ENCODE data around the gene LIMD2. TPM values are rescaled to one million over a fixed set of nuclear protein-coding genes. Genes with fewer than 3 reads are reported as not detected.
A peak's percentile ranks its signal among the peaks of the same experiment; 100 is the strongest.

Gene LIMD2
- total RNA-seq, 1 experiment from 2014 or later, result 93.5 TPM

- WGBS (ENCODE audit: extremely low coverage, insufficient read length, low lambda C conversion rate), result no CpG with 5 or more reads among the region's 5 CpGs
- Histone ChIP-seq H3K18ac (ENCODE audit: insufficient read length, low read depth, low read length) (no peak overlapping the region), H3K56ac (ENCODE audit: insufficient read length, low read depth, low read length) (no peak overlapping the region), H3K9me3 (ENCODE audit: control insufficient read depth, low read depth, low read length) (no peaks in the 10 kb centered on the region), H3K14ac (ENCODE audit: insufficient read depth, low read length) (no peak overlapping the region), H2BK5ac (ENCODE audit: insufficient read length, low read length) (no peak overlapping the region), H3K9ac (ENCODE audit: extremely low read depth, insufficient read length, low read length) (no peak overlapping the region), H3K4me2 (ENCODE audit: insufficient read depth, insufficient read length, low read length) (no peak overlapping the region), H3K27ac (ENCODE audit: insufficient read length, low read depth, low read length) (no peak overlapping the region), H2BK120ac (ENCODE audit: low read depth, low read length, poor library complexity, severe bottlenecking) (no peak overlapping the region), H2BK12ac (ENCODE audit: insufficient read length, low read depth, low read length) (no peak overlapping the region), H2AK5ac (ENCODE audit: insufficient read length, low read length) (no peak overlapping the region), H2BK20ac (ENCODE audit: low read depth, low read length, poor library complexity, severe bottlenecking) (no peak overlapping the region), H3K23ac (ENCODE audit: insufficient read length, low read depth, low read length) (no peak overlapping the region), H2BK15ac (ENCODE audit: low read depth, low read length) (no peak overlapping the region), H2AFZ (ENCODE audit: low read length) (no peak overlapping the region), H4K5ac (ENCODE audit: insufficient read length, low read depth, low read length) (no peak overlapping the region), H3K79me1 (ENCODE audit: insufficient read depth, low read depth, low read length, poor library complexity, severe bottlenecking) (no peaks in the 10 kb centered on the region), H4K91ac (ENCODE audit: insufficient read length, low read depth, low read length) (no peak overlapping the region), H3T11ph (ENCODE audit: low read length) (no peak overlapping the region), H3K4ac (ENCODE audit: low read depth, low read length) (no peak overlapping the region), H3K79me2 (ENCODE audit: insufficient read depth, low read length) (no peaks in the 10 kb centered on the region), H3K23me2 (ENCODE audit: insufficient read length, low read depth, low read length, poor library complexity, severe bottlenecking) (peaks cover 20% of the 10 kb centered on the region), H3K4me1 (ENCODE audit: insufficient read depth, low read length) (no peaks in the 10 kb centered on the region; the same call in 1 of the 2 replicates), H4K20me1 (ENCODE audit: control insufficient read depth, insufficient read depth, insufficient read length) (no peaks in the 10 kb centered on the region), H3K27me3 (ENCODE audit: insufficient read depth, low read length) (no peaks in the 10 kb centered on the region), H4K8ac (replicated peaks; ENCODE audit: insufficient read length, low read depth, low read length) (no peak overlapping the region)
- peaks cover 20 to 26% of the 10 kb centered on the region in 2 experiments for H3K4me1 Mint-ChIP-seq
- peaks cover 4 to 38% (median 22%) of the 10 kb centered on the region in 3 experiments for H3K36me3 Mint-ChIP-seq (ENCODE audit: insufficient read depth in 1 of 3, low read depth in 3 of 3)
- H3K4me3 Mint-ChIP-seq, result peak overlapping the region in 1 of 2 experiments; percentile 54; a peak in 2 of 5 replicates
- no peak for TF ChIP-seq CTCF (conservative IDR thresholded peaks at IDR 0.05)
- H3K9me3 Mint-ChIP-seq, result no peaks in the 10 kb centered on the region
- peak overlapping the region in 1 of 3 experiments; percentile 39; a peak in 1 of 7 replicates for H3K27ac Mint-ChIP-seq
- H3K27me3 Mint-ChIP-seq (ENCODE audit: low read depth), result peaks cover 5% of the 10 kb centered on the region
- no peak for DNase-seq
Observed at GRCh38 chr17:63703029-63703428, 3.1 kb upstream of the LIMD2 start.
